WTC11 (cell line): Measurements from ENCODE around the gene KLF13. TPM values are rescaled to one million over a fixed set of nuclear protein-coding genes. Genes with fewer than 3 reads are reported as not detected.

Source experiments
- ATAC-seq: fragments of 200-7000 bp; cut with Tn5 transposase; 2 replicates; pipeline ENCODE4 v1.10.0; 2021; ENCODE audit warnings: mild to moderate bottlenecking, moderate library complexity
- CTCF ChIA-PET: fragments of 300-600 bp; sonication (Branson Sonifier 250); formaldehyde crosslinking; loops from one replicate; lab custom pipeline; 2021; ENCODE audit warnings: antibody characterized with exemption; lab: Charles Lee
- POLR2A ChIA-PET: fragments of 350-600 bp; sonication (Branson Sonifier 250); formaldehyde crosslinking; loops from one replicate; lab custom pipeline; 2021; ENCODE audit warnings: antibody characterized with exemption; lab: Charles Lee
- DNase-seq: peaks from one replicate; pipeline ENCODE4 v3.0.0; 2021; ENCODE audit warnings: low spot score
- H3K27ac Mint-ChIP-seq: 2 replicates; pipeline ENCODE4 v1.8.0; 2021; ENCODE audit warnings: mixed read lengths
- H3K27me3 Mint-ChIP-seq: 2 replicates; pipeline ENCODE4 v1.8.0; 2021; ENCODE audit warnings: low read depth, mild to moderate bottlenecking, moderate library complexity, mixed read lengths
- H3K36me3 Mint-ChIP-seq: 2 replicates; pipeline ENCODE4 v1.8.0; 2021; ENCODE audit warnings: mixed read lengths
- H3K4me1 Mint-ChIP-seq: 2 replicates; pipeline ENCODE4 v1.8.0; 2022; ENCODE audit warnings: mixed read lengths
- H3K4me3 Mint-ChIP-seq: 2 replicates; pipeline ENCODE4 v1.8.0; 2021; ENCODE audit warnings: mild to moderate bottlenecking, moderate library complexity, mixed read lengths
- H3K9me3 Mint-ChIP-seq: 2 replicates; pipeline ENCODE4 v1.8.0; 2021; ENCODE audit warnings: mixed read lengths
- ELF4 ChIP-seq: sonication (generic); formaldehyde crosslinking; IDR thresholded peaks from 2 replicates; pipeline ENCODE4 v1.8.1; 2022; ENCODE audit warnings: low read depth, mild to moderate bottlenecking, moderate library complexity, missing genetic modification reagents
- EMX1 ChIP-seq: fragments of 250-450 bp; sonication (Bioruptor Pico); IDR thresholded peaks from 2 replicates; pipeline ENCODE4 v1.8.0; 2021; ENCODE audit warnings: mild to moderate bottlenecking
- GRHL2 ChIP-seq: fragments of 250-450 bp; sonication (Bioruptor Pico); IDR thresholded peaks from 2 replicates; pipeline ENCODE4 v1.8.0; 2022; ENCODE audit warnings: mild to moderate bottlenecking, moderate library complexity; ENCODE audit not compliant: insufficient replicate concordance, severe bottlenecking
- GTF2I ChIP-seq: fragments of 250-450 bp; sonication (Bioruptor Pico); conservative IDR thresholded peaks from 2 replicates; pipeline ENCODE4 v1.4.0; 2021; ENCODE audit warnings: mild to moderate bottlenecking
- KAT7 ChIP-seq: sonication (generic); formaldehyde crosslinking; IDR thresholded peaks from 2 replicates; pipeline ENCODE4 v1.8.1; 2023; ENCODE audit warnings: missing genetic modification reagents, mild to moderate bottlenecking, borderline replicate concordance
- NFE2L1 ChIP-seq: sonication (generic); formaldehyde crosslinking; IDR thresholded peaks from 2 replicates; pipeline ENCODE4 v1.8.1; 2023; ENCODE audit warnings: missing genetic modification reagents
- NFYB ChIP-seq: sonication (generic); formaldehyde crosslinking; conservative IDR thresholded peaks from 2 replicates; pipeline ENCODE4 v1.8.0; 2022; ENCODE audit warnings: low read depth, missing genetic modification reagents
- NR1H2 ChIP-seq: sonication (generic); formaldehyde crosslinking; IDR thresholded peaks from 2 replicates; pipeline ENCODE4 v1.9.0; 2021; ENCODE audit warnings: mild to moderate bottlenecking, moderate library complexity, missing genetic modification reagents
- RELA ChIP-seq: sonication (generic); formaldehyde crosslinking; IDR thresholded peaks from 2 replicates; pipeline ENCODE4 v1.8.1; 2022; ENCODE audit warnings: missing genetic modification reagents, mild to moderate bottlenecking, borderline replicate concordance
- RORB ChIP-seq: fragments of 250-450 bp; sonication (Bioruptor Pico); IDR thresholded peaks from 2 replicates; pipeline ENCODE4 v1.9.0; 2021; ENCODE audit warnings: mild to moderate bottlenecking
- SP1 ChIP-seq: sonication (generic); formaldehyde crosslinking; conservative IDR thresholded peaks from 2 replicates; pipeline ENCODE4 v1.8.1; 2022; ENCODE audit warnings: missing genetic modification reagents
- TEAD4 ChIP-seq: sonication (generic); formaldehyde crosslinking; IDR thresholded peaks from 2 replicates; pipeline ENCODE4 v1.8.0; 2022; ENCODE audit warnings: mild to moderate bottlenecking, missing genetic modification reagents
- TP53 ChIP-seq: sonication (generic); formaldehyde crosslinking; IDR thresholded peaks from 2 replicates; pipeline ENCODE4 v1.8.1; 2023; ENCODE audit warnings: mild to moderate bottlenecking, missing genetic modification reagents
- ZNF219 ChIP-seq: sonication (generic); formaldehyde crosslinking; IDR thresholded peaks from 2 replicates; pipeline ENCODE4 v1.8.0; 2023; ENCODE audit warnings: missing genetic modification reagents, mild to moderate bottlenecking, borderline replicate concordance
- ZNF396 ChIP-seq: fragments of 250-450 bp; sonication (Bioruptor Pico); IDR thresholded peaks from 2 replicates; pipeline ENCODE4 v1.8.0; 2021; ENCODE audit warnings: mild to moderate bottlenecking, moderate library complexity, borderline replicate concordance
- total RNA-seq: library from RNA; stranded (reverse); gene quantifications from 3 replicates; pipeline ENCODE4 v1.2.3, GENCODE V29; 2021
- TF ChIP-seq, protein P1 (sequence below): fragments of 250-450 bp; sonication (Bioruptor Pico); IDR thresholded peaks from 2 replicates; pipeline ENCODE4 v1.9.0; 2021; ENCODE audit warnings: mild to moderate bottlenecking, borderline replicate concordance
- TF ChIP-seq, protein P2 (sequence below): fragments of 250-450 bp; sonication (Bioruptor Pico); IDR thresholded peaks from 2 replicates; pipeline ENCODE4 v1.9.0; 2021; ENCODE audit warnings: moderate library complexity, mild to moderate bottlenecking, inconsistent platforms, borderline replicate concordance
- TF ChIP-seq, protein P3 (sequence below): fragments of 250-450 bp; sonication (Bioruptor Pico); IDR thresholded peaks from 2 replicates; pipeline ENCODE4 v1.8.0; 2021; ENCODE audit warnings: mild to moderate bottlenecking
- TF ChIP-seq, protein P4 (sequence below): sonication (generic); formaldehyde crosslinking; IDR thresholded peaks from 2 replicates; pipeline ENCODE4 v1.8.1; 2022; ENCODE audit warnings: low read depth, mild to moderate bottlenecking, moderate library complexity, missing genetic modification reagents, borderline replicate concordance
- TF ChIP-seq, protein P5 (sequence below): sonication (generic); formaldehyde crosslinking; IDR thresholded peaks from 2 replicates; pipeline ENCODE4 v1.8.0; 2022; ENCODE audit warnings: mild to moderate bottlenecking, missing genetic modification reagents
- TF ChIP-seq, protein P6 (sequence below): sonication (generic); formaldehyde crosslinking; IDR thresholded peaks from 2 replicates; pipeline ENCODE4 v1.8.1; 2022; ENCODE audit warnings: missing genetic modification reagents, borderline replicate concordance
- TF ChIP-seq, protein P7 (sequence below): fragments of 200-600 bp; IDR thresholded peaks from 2 replicates; pipeline ENCODE4 v1.8.0; 2022; ENCODE audit warnings: antibody characterized with exemption

Gene KLF13
- total RNA-seq, 1 experiment from 2014 or later, result 38.1 TPM

DNA sequence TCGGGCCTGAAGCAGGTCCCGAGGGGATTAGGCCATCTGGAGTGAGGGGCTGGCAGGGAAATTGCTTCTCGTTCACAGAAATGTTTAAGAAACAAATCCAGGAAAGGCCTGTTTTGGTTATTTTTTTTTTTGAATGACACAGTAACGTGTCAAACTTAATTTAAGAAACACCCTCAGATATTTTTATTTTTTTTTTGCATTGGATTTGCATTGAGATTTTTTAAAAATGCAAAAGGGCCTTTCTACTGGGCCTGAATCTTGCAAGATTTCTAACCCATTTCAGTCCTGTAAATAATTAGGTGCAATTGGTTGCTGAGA lies 25.0 kb upstream of the KLF13 start:
- no peaks in the 10 kb centered on the region for H3K36me3 Mint-ChIP-seq
- H3K27me3 Mint-ChIP-seq, result peaks cover 5% of the 10 kb centered on the region
- DNase-seq, result no peak
- ChIA-PET POLR2A (no interaction called here), CTCF (interaction anchor here (1.4 kb wide), 1 partner anchor 101 kb away, joined by 4 read pairs; no protein-coding TSS in a partner anchor)
- no peak overlapping the region for H3K4me3 Mint-ChIP-seq
- H3K27ac Mint-ChIP-seq, result no peak overlapping the region
- no peaks in the 10 kb centered on the region for H3K9me3 Mint-ChIP-seq
- TF ChIP-seq, protein P1, sequence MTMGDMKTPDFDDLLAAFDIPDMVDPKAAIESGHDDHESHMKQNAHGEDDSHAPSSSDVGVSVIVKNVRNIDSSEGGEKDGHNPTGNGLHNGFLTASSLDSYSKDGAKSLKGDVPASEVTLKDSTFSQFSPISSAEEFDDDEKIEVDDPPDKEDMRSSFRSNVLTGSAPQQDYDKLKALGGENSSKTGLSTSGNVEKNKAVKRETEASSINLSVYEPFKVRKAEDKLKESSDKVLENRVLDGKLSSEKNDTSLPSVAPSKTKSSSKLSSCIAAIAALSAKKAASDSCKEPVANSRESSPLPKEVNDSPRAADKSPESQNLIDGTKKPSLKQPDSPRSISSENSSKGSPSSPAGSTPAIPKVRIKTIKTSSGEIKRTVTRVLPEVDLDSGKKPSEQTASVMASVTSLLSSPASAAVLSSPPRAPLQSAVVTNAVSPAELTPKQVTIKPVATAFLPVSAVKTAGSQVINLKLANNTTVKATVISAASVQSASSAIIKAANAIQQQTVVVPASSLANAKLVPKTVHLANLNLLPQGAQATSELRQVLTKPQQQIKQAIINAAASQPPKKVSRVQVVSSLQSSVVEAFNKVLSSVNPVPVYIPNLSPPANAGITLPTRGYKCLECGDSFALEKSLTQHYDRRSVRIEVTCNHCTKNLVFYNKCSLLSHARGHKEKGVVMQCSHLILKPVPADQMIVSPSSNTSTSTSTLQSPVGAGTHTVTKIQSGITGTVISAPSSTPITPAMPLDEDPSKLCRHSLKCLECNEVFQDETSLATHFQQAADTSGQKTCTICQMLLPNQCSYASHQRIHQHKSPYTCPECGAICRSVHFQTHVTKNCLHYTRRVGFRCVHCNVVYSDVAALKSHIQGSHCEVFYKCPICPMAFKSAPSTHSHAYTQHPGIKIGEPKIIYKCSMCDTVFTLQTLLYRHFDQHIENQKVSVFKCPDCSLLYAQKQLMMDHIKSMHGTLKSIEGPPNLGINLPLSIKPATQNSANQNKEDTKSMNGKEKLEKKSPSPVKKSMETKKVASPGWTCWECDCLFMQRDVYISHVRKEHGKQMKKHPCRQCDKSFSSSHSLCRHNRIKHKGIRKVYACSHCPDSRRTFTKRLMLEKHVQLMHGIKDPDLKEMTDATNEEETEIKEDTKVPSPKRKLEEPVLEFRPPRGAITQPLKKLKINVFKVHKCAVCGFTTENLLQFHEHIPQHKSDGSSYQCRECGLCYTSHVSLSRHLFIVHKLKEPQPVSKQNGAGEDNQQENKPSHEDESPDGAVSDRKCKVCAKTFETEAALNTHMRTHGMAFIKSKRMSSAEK, result no peak
- TF ChIP-seq, protein P2, sequence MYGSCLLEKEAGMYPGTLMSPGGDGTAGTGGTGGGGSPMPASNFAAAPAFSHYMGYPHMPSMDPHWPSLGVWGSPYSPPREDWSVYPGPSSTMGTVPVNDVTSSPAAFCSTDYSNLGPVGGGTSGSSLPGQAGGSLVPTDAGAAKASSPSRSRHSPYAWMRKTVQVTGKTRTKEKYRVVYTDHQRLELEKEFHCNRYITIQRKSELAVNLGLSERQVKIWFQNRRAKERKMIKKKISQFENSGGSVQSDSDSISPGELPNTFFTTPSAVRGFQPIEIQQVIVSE (CRISPR knock-in tag), result no peak
- TF ChIP-seq ZNF219 (no peak), EMX1 (CRISPR knock-in tag) (no peak), ELF4 (CRISPR knock-in tag) (no peak), GRHL2 (no peak), RELA (CRISPR knock-in tag) (no peak), NFE2L1 (CRISPR knock-in tag) (no peak), GTF2I (CRISPR knock-in tag) (no peak), NFYB (CRISPR knock-in tag) (no peak), TEAD4 (CRISPR knock-in tag) (no peak), TP53 (no peak), ZNF396 (no peak)
- TF ChIP-seq, protein P3, sequence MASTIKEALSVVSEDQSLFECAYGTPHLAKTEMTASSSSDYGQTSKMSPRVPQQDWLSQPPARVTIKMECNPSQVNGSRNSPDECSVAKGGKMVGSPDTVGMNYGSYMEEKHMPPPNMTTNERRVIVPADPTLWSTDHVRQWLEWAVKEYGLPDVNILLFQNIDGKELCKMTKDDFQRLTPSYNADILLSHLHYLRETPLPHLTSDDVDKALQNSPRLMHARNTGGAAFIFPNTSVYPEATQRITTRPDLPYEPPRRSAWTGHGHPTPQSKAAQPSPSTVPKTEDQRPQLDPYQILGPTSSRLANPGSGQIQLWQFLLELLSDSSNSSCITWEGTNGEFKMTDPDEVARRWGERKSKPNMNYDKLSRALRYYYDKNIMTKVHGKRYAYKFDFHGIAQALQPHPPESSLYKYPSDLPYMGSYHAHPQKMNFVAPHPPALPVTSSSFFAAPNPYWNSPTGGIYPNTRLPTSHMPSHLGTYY, result no peak
- TF ChIP-seq, protein P4, sequence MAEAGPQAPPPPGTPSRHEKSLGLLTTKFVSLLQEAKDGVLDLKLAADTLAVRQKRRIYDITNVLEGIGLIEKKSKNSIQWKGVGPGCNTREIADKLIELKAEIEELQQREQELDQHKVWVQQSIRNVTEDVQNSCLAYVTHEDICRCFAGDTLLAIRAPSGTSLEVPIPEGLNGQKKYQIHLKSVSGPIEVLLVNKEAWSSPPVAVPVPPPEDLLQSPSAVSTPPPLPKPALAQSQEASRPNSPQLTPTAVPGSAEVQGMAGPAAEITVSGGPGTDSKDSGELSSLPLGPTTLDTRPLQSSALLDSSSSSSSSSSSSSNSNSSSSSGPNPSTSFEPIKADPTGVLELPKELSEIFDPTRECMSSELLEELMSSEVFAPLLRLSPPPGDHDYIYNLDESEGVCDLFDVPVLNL (CRISPR knock-in tag), result no peak
- no peak for ATAC-seq
- peaks cover 50% of the 10 kb centered on the region for H3K4me1 Mint-ChIP-seq

DNA sequence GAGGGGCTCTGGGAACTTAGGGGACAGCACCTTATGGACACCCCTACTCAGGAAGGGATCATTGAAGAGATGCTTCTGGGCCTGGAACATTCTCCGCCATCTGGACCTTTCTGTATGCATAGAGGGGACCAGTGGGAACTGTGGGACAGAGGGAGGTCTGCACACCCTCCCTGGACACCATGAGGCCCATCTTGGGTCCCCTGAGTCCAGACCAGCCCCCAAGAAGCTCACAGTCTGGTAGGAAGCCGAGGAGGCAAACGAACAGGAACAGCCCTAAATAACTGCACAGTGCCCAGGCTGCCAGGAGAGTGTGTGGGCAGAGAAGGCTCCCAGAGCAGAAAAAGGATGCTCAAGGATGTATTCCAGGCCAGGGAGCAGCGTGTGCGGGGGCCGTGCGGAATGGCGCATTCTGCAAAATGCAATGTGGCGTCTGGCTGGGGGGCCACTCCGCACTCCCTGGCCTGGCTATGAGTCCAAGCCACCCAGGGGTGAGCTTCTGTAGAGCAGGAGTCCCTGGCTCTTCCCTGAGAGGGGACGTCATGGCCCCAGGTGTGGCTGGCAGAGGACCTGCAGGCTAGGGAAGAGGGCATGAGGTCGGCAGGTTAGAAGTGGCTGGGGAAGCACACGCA lies 24.5 kb upstream of the KLF13 start:
- ChIA-PET POLR2A (interaction anchor here (1.2 kb wide), 1 partner anchor 138 kb away, joined by 3 read pairs; no protein-coding TSS in a partner anchor), CTCF (interaction anchor here (1.2 to 2.0 kb wide), 6 partner anchors 22 to 187 kb away, joined by 4 to 11 read pairs (median 4); no protein-coding TSS in a partner anchor)
- Mint-ChIP-seq H3K27ac (no peak overlapping the region), H3K4me3 (no peak overlapping the region), H3K36me3 (no peaks in the 10 kb centered on the region), H3K9me3 (no peaks in the 10 kb centered on the region), H3K27me3 (peaks cover 5% of the 10 kb centered on the region), H3K4me1 (peaks cover 50% of the 10 kb centered on the region)
- no peak for ATAC-seq
- no peak for DNase-seq
- no peak for TF ChIP-seq SP1 (CRISPR knock-in tag)
- TF ChIP-seq RORB (CRISPR knock-in tag), result no peak
- no peak for TF ChIP-seq NFE2L1 (CRISPR knock-in tag)
- TF ChIP-seq, protein P4 (CRISPR knock-in tag), result no peak
- TF ChIP-seq, protein P5, sequence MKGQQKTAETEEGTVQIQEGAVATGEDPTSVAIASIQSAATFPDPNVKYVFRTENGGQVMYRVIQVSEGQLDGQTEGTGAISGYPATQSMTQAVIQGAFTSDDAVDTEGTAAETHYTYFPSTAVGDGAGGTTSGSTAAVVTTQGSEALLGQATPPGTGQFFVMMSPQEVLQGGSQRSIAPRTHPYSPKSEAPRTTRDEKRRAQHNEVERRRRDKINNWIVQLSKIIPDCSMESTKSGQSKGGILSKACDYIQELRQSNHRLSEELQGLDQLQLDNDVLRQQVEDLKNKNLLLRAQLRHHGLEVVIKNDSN, result no peak
- TF ChIP-seq, protein P6, sequence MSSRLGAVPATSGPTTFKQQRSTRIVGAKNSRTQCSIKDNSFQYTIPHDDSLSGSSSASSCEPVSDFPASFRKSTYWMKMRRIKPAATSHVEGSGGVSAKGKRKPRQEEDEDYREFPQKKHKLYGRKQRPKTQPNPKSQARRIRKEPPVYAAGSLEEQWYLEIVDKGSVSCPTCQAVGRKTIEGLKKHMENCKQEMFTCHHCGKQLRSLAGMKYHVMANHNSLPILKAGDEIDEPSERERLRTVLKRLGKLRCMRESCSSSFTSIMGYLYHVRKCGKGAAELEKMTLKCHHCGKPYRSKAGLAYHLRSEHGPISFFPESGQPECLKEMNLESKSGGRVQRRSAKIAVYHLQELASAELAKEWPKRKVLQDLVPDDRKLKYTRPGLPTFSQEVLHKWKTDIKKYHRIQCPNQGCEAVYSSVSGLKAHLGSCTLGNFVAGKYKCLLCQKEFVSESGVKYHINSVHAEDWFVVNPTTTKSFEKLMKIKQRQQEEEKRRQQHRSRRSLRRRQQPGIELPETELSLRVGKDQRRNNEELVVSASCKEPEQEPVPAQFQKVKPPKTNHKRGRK (CRISPR knock-in tag), result no peak
- TF ChIP-seq, protein P7, sequence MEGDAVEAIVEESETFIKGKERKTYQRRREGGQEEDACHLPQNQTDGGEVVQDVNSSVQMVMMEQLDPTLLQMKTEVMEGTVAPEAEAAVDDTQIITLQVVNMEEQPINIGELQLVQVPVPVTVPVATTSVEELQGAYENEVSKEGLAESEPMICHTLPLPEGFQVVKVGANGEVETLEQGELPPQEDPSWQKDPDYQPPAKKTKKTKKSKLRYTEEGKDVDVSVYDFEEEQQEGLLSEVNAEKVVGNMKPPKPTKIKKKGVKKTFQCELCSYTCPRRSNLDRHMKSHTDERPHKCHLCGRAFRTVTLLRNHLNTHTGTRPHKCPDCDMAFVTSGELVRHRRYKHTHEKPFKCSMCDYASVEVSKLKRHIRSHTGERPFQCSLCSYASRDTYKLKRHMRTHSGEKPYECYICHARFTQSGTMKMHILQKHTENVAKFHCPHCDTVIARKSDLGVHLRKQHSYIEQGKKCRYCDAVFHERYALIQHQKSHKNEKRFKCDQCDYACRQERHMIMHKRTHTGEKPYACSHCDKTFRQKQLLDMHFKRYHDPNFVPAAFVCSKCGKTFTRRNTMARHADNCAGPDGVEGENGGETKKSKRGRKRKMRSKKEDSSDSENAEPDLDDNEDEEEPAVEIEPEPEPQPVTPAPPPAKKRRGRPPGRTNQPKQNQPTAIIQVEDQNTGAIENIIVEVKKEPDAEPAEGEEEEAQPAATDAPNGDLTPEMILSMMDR, result no peak
- TF ChIP-seq KAT7 (CRISPR knock-in tag), result no peak
- no peak for TF ChIP-seq NR1H2 (CRISPR knock-in tag)
